Measurements from ENCODE around the gene AIG1.

AIG1 gene

GRCh38 chr6:143376861-143377260, 316.2 kb downstream of the AIG1 start:
- DNase-seq: no peak

DNA sequence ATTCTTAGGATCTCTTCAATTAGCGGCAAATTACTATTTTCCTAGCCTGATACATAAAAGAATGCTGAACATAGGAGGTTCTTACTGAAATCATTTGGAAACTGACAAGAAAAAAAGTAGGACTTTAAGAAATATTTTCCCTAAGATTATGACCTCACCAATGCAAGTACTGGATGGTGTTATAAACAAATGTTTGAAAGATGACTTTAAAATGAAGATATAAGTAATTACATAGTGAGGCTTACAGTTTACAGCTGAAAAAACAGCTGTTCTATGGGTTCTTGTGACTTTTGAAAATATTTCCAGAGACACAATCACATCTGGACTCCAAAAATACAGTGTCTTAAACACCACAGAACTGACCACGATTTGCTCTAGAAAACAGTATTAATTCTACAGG, 324.9 kb downstream of the AIG1 start:
- no peak for DNase-seq

- DNase-seq: no peak
These were observed 329.6 kb downstream of the AIG1 start for GRCh38 chr6:143390278-143390677.

Measured in left hindlimb (tissue), 1 donor.